ENCODE data around the gene CREBBP.

The CREBBP gene

GRCh38 chr16:3713587-3714242 is 166.8 kb downstream of the CREBBP start:
- DNase-seq (ENCODE audit: low read depth) = no peak

- DNase-seq (ENCODE audit: low read depth) = no peak
These were observed 167.6 kb downstream of the CREBBP start for GRCh38 chr16:3712861-3713372.

- no peak for DNase-seq (ENCODE audit: low read depth)
These were observed 174.1 kb downstream of the CREBBP start for GRCh38 chr16:3706253-3707012.

- no peak for DNase-seq (ENCODE audit: low read depth)
These were observed 178.4 kb downstream of the CREBBP start for GRCh38 chr16:3702082-3702481.

GRCh38 chr16:3701531-3701930 is 179.0 kb downstream of the CREBBP start:
- DNase-seq (ENCODE audit: low read depth) = no peak

- DNase-seq (ENCODE audit: low read depth) = no peak
These were observed 181.6 kb downstream of the CREBBP start for GRCh38 chr16:3698941-3699340.

- no peak for DNase-seq (ENCODE audit: low read depth)
These were observed 183.9 kb downstream of the CREBBP start for GRCh38 chr16:3696425-3697218.

GRCh38 chr16:3695610-3696369 is 184.7 kb downstream of the CREBBP start:
- no peak for DNase-seq (ENCODE audit: low read depth)

GRCh38 chr16:3694051-3694450 is 186.5 kb downstream of the CREBBP start:
- no peak for DNase-seq (ENCODE audit: low read depth)

- no peak for DNase-seq (ENCODE audit: low read depth)
These were observed 188.8 kb downstream of the CREBBP start for GRCh38 chr16:3691761-3692160.

GRCh38 chr16:3690980-3691720 is 189.4 kb downstream of the CREBBP start:
- no peak for DNase-seq (ENCODE audit: low read depth)

GRCh38 chr16:3690470-3690928 is 190.0 kb downstream of the CREBBP start:
- DNase-seq (ENCODE audit: low read depth) = peak; percentile 71

GRCh38 chr16:3689731-3690130 is 190.8 kb downstream of the CREBBP start:
- DNase-seq (ENCODE audit: low read depth) = no peak

- no peak for DNase-seq (ENCODE audit: low read depth)
These were observed 192.7 kb downstream of the CREBBP start for GRCh38 chr16:3687792-3688191.

- no peak for DNase-seq (ENCODE audit: low read depth)
These were observed 193.5 kb downstream of the CREBBP start for GRCh38 chr16:3687021-3687420.

GRCh38 chr16:3681206-3681605 is 199.3 kb downstream of the CREBBP start:
- DNase-seq (ENCODE audit: low read depth) = no peak

GRCh38 chr16:3677994-3678393 is 202.5 kb downstream of the CREBBP start:
- DNase-seq (ENCODE audit: low read depth) = no peak

GRCh38 chr16:3675601-3676130 is 204.8 kb downstream of the CREBBP start:
- no peak for DNase-seq (ENCODE audit: low read depth)

All from stimulated activated CD8-positive, alpha-beta memory T cell treated with anti-CD3 and anti-CD28 coated beads, Interleukin-7, amount 100 ng/mL, for 24 hours (primary cell).